Measurements from ENCODE around the gene CMTM1.
"Not testable (repeated sequence)": the region's sequence is repeated elsewhere in the genome, so short reads cannot be mapped to it uniquely, and the experiment has no call there.

CMTM1 gene

DNA sequence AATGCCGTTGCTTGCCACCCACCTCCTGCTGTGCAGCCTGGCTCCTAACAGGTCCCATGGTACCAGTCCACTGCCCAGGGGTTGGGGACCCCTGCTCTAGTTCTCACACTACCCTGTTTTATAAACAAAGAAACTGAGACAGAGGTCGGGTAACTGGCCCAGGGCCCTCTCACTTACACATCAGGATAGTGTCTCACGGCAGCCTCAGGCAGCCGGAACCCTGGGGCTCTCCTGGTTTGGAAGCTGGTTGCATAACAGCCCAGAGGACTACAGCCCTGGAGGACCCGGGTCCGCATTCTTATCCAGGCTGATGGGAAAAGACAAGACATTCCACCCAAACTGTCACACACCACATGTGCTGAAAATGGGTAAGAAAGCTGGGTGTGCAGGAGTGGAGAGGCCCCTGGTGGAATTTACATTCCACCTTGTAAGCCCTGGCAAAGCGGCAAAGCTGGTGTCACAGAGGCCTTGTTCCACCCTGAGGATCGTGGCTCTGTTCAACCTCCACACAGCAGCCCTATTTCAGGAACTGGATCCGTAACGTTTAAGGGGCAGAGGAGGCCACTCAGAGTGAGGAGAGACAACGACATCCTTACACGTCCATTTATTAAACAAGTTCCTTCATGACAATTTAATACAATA lies 48.0 kb downstream of the CMTM1 start:
- Mint-ChIP-seq H3K4me1 (ENCODE audit: low read depth) (no peaks in the 10 kb centered on the region), H3K4me3 (no peak overlapping the region), H3K9me3 (no peaks in the 10 kb centered on the region), H3K27ac (no peak overlapping the region), H3K36me3 (ENCODE audit: low read depth) (peaks cover 37% of the 10 kb centered on the region), H3K27me3 (ENCODE audit: low read depth) (no peaks in the 10 kb centered on the region)
- no peak for DNase-seq (ENCODE audit: low spot score)

DNA sequence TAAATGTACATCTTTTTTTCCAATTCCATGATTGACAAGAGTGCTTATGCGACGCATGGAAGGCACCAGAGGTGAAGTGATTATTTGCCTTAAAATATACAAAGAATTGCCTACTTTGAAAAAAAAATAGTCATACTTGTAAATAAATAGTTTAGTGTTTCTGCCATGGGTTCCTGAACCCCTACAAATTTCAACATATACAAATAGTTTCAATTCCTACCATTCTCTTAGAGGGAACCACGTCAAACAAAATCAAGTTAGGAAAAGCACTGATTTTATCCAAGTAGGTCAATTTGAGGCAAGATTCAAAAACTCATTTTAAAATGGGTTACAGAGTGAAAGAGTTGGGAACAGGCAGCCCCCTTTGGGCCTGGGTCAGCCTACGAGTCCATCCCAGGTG lies 49.9 kb downstream of the CMTM1 start:
- Mint-ChIP-seq H3K9me3 (no peaks in the 10 kb centered on the region), H3K27ac (no peak overlapping the region), H3K4me3 (no peak overlapping the region), H3K36me3 (ENCODE audit: low read depth) (peaks cover 21% of the 10 kb centered on the region), H3K4me1 (ENCODE audit: low read depth) (no peaks in the 10 kb centered on the region), H3K27me3 (ENCODE audit: low read depth) (no peaks in the 10 kb centered on the region)
- no peak for DNase-seq (ENCODE audit: low spot score)

DNA sequence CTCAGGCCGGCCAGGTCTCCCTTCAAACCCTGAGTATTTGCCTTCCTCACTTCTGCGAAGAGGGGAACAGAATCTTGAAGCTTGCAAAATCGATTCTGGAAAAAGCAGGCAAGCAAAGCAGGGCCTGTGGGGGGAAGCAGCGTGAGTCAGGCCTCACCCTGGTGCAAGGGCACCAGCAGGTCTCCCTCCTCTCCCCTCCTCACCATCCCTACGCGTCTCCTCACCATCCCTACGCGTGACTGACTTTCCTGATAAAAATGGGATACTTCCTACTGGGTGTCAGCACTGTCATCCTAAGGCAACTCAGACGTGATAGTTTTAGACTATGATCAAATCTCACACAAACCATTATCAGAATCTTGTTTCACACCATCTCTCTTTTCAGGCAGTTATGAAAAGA lies 50.4 kb downstream of the CMTM1 start:
- Mint-ChIP-seq H3K36me3 (ENCODE audit: low read depth) (peaks cover 18% of the 10 kb centered on the region), H3K27me3 (ENCODE audit: low read depth) (no peaks in the 10 kb centered on the region), H3K4me3 (no peak overlapping the region), H3K9me3 (no peaks in the 10 kb centered on the region), H3K4me1 (ENCODE audit: low read depth) (no peaks in the 10 kb centered on the region), H3K27ac (no peak overlapping the region)
- no peak for DNase-seq (ENCODE audit: low spot score)

DNA sequence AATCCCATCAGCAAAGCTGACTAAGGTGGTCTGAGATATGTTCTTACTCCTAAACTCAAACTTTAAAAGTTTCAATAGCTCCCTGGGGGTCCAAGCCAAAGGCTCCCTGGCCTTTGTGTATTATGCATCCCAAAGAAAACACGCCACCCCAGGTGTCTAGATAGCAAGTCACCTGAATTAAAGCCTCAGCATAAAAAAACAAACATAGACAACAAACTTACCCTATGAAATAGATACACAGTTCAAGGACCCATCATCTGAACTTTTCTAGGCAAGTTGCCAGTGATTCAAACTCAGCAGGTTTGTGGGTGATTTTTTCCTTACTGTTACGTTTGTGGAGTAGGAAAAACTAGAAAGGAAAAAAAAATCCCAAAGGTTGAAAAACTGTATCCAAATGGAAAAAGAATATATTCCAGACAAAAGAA lies 50.8 kb downstream of the CMTM1 start:
- Mint-ChIP-seq H3K27ac (no peak overlapping the region), H3K27me3 (ENCODE audit: low read depth) (no peaks in the 10 kb centered on the region), H3K4me3 (no peak overlapping the region), H3K36me3 (ENCODE audit: low read depth) (peaks cover 15% of the 10 kb centered on the region), H3K4me1 (ENCODE audit: low read depth) (no peaks in the 10 kb centered on the region), H3K9me3 (no peaks in the 10 kb centered on the region)
- no peak for DNase-seq (ENCODE audit: low spot score)

DNA sequence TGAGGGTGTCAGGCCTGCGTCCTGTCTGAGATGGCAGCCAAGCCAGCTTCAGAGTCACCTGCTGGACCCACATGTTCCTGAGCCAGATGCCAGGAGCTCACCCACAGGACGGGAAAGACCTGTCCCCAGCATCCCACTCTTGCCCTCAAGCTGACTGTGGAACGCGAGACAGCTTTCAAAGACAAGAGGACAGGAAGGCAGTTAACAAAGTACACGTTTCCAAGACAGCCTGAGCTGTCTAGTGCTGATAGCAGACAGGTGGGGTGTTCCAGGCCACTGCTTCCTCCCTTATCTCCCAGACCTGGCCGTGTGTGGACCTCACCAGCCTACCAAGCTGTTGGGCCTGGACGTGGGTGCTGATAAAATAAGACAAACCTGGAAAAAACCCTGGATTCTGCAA lies 51.5 kb downstream of the CMTM1 start:
- no peak for DNase-seq (ENCODE audit: low spot score)
- no peaks in the 10 kb centered on the region for H3K9me3 Mint-ChIP-seq
- no peaks in the 10 kb centered on the region for H3K27me3 Mint-ChIP-seq (ENCODE audit: low read depth)
- no peaks in the 10 kb centered on the region for H3K4me1 Mint-ChIP-seq (ENCODE audit: low read depth)
- H3K4me3 Mint-ChIP-seq: no peak overlapping the region
- H3K36me3 Mint-ChIP-seq (ENCODE audit: low read depth): peaks cover 11% of the 10 kb centered on the region
- no peak overlapping the region for H3K27ac Mint-ChIP-seq

DNA sequence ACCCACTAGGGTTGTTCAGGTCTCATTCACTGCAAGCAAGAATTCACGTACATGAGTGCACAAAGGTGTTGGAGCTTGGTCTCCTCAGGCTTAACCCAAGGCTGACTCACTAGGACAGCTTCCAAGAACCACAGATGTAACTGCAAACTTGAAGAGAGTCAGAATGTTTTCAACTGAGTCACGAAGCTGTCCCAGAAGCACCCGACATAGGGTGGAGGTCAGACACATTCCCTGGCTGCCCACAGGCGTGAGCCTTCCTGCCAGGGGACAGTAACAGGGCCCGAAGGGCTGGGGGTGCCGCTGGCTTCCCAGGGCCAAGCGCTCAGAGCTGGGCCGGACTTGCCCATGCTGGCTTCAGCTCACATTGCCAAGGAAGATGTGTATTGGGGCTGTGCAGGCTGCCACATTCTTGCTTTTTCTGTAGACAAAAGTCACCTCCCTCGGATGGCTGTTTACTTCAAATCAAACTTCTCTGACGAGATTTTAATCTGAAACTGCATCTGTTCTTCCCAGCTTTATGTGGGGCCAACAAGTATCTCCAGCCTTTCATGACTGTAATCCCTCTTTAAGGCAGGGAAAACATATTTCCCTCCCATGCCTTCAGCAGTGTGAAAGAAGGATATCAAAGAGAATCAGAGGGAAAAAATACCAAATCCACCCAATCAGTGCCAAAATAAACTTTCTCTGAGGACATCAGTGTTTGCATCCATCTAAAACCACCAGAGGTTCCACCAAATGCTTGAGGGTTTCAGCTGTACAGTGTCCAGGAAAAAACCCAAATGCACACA lies 52.5 kb downstream of the CMTM1 start:
- Mint-ChIP-seq H3K27me3 (ENCODE audit: low read depth) (no peaks in the 10 kb centered on the region), H3K9me3 (no peaks in the 10 kb centered on the region), H3K27ac (no peak overlapping the region), H3K4me1 (ENCODE audit: low read depth) (no peaks in the 10 kb centered on the region), H3K4me3 (no peak overlapping the region), H3K36me3 (ENCODE audit: low read depth) (peaks cover 4% of the 10 kb centered on the region)
- DNase-seq (ENCODE audit: low spot score): no peak

DNA sequence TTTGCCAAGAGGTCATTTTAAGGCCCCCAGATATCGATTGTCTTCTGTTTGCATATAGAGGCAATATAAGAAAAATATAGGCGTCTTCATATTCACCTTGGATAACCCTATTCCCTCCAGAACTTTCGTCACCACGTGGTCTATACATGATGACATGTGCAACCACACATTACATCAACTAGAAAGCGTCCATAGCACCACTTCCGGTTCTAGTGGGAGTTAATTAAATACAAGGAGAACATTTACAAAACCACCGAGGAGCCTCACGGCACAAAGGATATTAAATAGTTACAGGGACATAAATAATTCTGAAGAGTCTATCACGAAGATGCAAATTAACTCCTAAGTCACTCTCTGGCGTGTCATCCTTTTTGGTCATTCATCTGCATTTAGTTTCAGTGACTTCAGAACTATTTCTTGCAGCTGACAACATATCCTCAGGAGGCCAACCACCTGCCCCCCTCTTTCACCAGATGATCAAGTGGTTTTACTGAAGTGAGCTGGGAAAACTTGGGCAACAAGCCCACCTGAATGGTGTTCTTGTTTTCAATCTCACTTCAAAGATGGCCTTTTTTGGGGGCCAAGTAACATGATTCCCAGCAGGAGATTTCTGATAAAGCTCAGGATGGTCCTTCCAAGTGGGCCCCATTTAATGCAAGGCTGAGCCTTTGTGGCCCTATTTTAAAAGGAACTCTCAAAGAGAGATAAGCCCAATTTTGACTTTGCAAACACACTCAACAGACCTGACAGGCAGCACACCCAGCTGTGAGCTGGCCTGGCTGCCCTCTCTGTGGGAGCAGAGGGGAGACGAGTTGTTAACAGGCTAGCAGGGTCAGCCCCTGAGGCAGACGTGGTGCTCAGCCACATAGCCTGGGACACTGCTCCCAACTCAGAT lies 53.5 kb downstream of the CMTM1 start:
- H3K9me3 Mint-ChIP-seq: no peaks in the 10 kb centered on the region
- no peak for DNase-seq (ENCODE audit: low spot score)
- no peak overlapping the region for H3K27ac Mint-ChIP-seq
- H3K27me3 Mint-ChIP-seq (ENCODE audit: low read depth): no peaks in the 10 kb centered on the region
- no peaks in the 10 kb centered on the region for H3K4me1 Mint-ChIP-seq (ENCODE audit: low read depth)
- H3K36me3 Mint-ChIP-seq (ENCODE audit: low read depth): peaks cover 4% of the 10 kb centered on the region
- no peak overlapping the region for H3K4me3 Mint-ChIP-seq

DNA sequence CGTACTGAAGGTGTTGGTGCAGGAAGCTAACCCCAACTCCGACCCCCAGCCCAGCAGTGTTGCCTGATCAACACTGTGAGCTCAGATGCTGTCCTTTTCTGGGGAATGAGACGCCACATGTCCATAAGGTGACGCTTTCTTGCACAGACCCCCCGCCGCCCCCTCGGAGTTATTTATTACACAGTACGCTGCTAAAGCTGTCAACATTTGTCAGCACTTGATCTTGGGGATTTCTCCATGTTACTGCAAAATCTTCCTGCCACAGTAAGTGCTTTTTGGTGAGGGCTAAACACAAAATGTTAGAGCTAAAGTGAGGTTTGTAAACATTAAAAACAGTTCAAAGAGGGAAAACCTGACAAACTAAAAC lies 54.2 kb downstream of the CMTM1 start:
- Mint-ChIP-seq H3K4me3 (no peak overlapping the region), H3K27me3 (ENCODE audit: low read depth) (no peaks in the 10 kb centered on the region), H3K4me1 (ENCODE audit: low read depth) (no peaks in the 10 kb centered on the region), H3K9me3 (no peaks in the 10 kb centered on the region), H3K36me3 (ENCODE audit: low read depth) (no peaks in the 10 kb centered on the region), H3K27ac (no peak overlapping the region)
- DNase-seq (ENCODE audit: low spot score): no peak

DNA sequence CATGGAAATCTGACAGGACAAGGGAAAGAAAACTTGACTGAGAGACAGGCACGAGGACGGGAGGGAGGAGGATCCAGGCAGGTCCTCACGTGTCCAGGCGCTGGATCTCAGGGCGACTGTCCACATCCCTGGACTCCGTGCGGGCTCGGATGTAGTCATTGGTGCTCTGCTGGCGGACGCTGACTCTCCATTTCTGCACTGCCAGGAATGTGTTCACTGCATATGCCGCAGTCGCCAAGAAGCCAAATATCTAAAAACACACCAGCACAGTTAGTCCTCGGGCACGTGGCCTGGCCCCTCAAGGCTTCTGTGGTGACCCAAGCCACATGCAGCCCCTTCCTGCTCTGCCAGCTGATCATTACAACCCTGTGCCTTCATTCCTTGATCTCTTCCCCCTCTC lies 55.7 kb downstream of the CMTM1 start:
- no peaks in the 10 kb centered on the region for H3K9me3 Mint-ChIP-seq
- no peaks in the 10 kb centered on the region for H3K4me1 Mint-ChIP-seq (ENCODE audit: low read depth)
- H3K27ac Mint-ChIP-seq: no peak overlapping the region
- H3K36me3 Mint-ChIP-seq (ENCODE audit: low read depth): no peaks in the 10 kb centered on the region
- no peaks in the 10 kb centered on the region for H3K27me3 Mint-ChIP-seq (ENCODE audit: low read depth)
- DNase-seq (ENCODE audit: low spot score): no peak
- no peak overlapping the region for H3K4me3 Mint-ChIP-seq

DNA sequence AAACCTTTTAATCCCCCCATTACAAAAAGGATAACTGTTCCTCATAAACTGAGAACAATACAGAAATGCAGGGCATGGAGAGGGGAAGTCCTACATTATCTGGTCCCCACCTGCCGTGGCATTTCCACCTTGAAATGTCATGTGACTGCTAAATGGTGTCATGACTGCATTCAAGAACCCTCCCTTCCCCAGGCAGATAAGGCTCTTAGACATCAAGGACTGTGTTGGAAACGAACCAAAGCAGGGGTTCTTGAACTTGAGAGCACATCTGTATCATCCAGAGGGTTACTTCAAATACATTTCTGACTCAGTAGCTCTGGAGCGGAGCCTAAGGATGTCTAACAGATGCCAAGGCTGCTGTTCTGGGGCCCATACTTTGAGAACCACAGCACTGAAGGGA lies 56.6 kb downstream of the CMTM1 start:
- H3K27ac Mint-ChIP-seq: no peak overlapping the region

DNA sequence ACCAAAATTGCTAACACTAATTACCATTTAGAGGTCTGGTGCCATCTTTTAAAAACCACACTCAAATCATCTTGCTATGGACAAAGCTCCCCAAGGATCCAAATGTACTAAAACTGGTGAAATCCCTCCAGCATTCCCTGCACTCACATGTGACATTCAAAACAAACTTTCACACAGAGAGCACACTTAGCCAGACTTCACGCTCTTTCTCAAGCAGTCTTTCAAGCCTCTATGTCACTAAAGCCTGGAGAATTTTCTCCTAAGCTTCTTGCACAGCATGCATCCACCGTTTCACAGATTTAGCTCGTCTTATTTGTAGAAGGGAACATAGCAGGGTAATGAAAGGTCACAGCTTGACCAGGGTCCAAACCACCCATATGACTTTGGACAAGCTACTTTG lies 57.5 kb downstream of the CMTM1 start:
- Mint-ChIP-seq H3K27me3 (ENCODE audit: low read depth) (no peaks in the 10 kb centered on the region), H3K27ac (no peak overlapping the region), H3K4me3 (no peak overlapping the region), H3K4me1 (ENCODE audit: low read depth) (no peaks in the 10 kb centered on the region), H3K36me3 (ENCODE audit: low read depth) (no peaks in the 10 kb centered on the region), H3K9me3 (no peaks in the 10 kb centered on the region)
- no peak for DNase-seq (ENCODE audit: low spot score)

More for the DNA sequence above, 56.6 kb downstream of the CMTM1 start:
- no peak overlapping the region for H3K4me3 Mint-ChIP-seq
- no peaks in the 10 kb centered on the region for H3K27me3 Mint-ChIP-seq (ENCODE audit: low read depth)
- DNase-seq (ENCODE audit: low spot score): no peak
- H3K36me3 Mint-ChIP-seq (ENCODE audit: low read depth): no peaks in the 10 kb centered on the region
- no peaks in the 10 kb centered on the region for H3K9me3 Mint-ChIP-seq
- H3K4me1 Mint-ChIP-seq (ENCODE audit: low read depth): no peaks in the 10 kb centered on the region

DNA sequence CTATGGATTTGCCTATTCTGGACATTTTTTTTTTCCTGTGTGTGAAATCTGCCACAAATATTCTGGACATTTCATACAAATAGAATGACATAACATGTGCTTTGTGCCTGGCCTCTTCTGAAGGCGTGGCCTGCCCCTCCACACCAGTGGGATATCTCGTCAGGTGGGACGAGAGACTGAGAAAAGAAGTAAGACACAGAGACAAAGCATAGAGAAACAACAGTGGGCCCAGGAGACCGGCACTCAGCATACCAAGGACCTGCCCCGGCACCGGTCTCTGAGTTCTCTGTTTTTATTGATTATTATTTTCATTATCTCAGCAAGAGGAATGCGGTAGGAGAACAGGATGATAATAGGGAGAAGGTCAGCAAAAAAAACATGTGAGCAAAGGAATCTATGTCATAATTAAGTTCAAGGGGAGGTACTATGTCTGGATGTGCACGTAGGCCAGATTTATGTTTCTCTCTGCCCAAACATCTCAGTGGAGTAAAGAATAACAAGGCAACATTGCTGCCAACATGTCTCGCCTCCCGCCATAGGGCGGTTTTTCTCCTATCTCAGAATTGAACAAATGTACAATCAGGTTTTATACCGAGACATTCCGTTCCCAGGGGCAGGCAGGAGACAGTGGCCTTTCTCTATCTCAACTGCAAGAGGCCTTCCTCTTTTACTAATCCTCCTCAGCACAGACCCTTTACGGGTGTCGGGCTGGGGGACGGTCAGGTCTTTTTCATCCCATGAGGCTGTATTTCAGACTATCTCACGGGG lies 61.6 kb downstream of the CMTM1 start:
- not testable (repeated sequence) for DNase-seq (ENCODE audit: low spot score); H3K9me3 Mint-ChIP-seq; H3K36me3 Mint-ChIP-seq (ENCODE audit: low read depth); H3K4me3 Mint-ChIP-seq; H3K27me3 Mint-ChIP-seq (ENCODE audit: low read depth); H3K27ac Mint-ChIP-seq; H3K4me1 Mint-ChIP-seq (ENCODE audit: low read depth)
